Measurements from ENCODE around the gene CLEC1B. TPM values are rescaled to one million over a fixed set of nuclear protein-coding genes. Genes with fewer than 3 reads are reported as not detected.

Gene CLEC1B
- total RNA-seq, 1 donor from 2014 or later: not detected

DNA sequence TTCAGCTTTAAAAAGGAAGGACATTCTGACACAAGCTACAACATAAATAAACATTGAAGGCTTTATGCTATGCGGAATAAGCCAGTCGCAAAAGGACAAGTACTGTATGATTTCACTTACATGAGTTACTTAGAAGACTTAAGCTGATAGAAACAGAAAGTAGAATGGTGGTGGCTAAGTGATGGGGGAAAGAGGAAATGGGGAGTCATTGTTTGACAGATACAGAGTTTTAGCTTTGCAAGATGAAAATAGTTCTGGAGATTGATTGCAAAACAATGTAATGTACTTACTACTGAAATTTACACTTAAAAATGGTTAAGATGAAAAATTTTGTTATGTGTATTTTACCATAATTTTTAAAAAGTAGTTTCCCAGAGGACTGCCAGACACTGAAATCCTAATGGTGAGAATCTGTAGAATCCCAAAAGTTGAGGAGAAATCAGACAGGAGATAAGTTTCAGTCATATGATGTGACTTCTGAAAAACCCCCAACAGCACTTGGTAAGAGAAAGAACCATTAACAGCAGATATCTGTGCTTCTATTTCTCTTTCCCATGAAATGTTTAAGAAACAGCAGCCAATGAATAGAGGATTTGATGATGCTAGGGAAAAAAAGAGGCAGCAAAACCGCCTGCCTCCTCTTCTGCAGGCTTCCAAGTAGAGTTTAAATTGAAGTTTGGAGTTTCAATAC lies 50.2 kb downstream of the CLEC1B start:
- Histone ChIP-seq H4K20me1 (ENCODE audit: insufficient read depth, low read length) (no peaks in the 10 kb centered on the region), H2AFZ (ENCODE audit: low read depth, low read length) (no peak overlapping the region), H3K79me2 (ENCODE audit: insufficient read depth, low read length) (no peaks in the 10 kb centered on the region), H3K36me3 (ENCODE audit: insufficient read depth, low read length) (no peaks in the 10 kb centered on the region), H3K27me3 (ENCODE audit: insufficient read depth, low read length) (no peaks in the 10 kb centered on the region), H3K4me2 (ENCODE audit: low read length) (no peak overlapping the region), H3K4me1 (ENCODE audit: insufficient read depth, low read length) (no peaks in the 10 kb centered on the region), H3K9me3 (ENCODE audit: insufficient read depth, low read depth, low read length) (no peaks in the 10 kb centered on the region), H3K9ac (ENCODE audit: low read length) (no peak overlapping the region), H3K27ac (ENCODE audit: low read depth, low read length) (no peak overlapping the region), H3K4me3 (ENCODE audit: insufficient read depth, low read depth, low read length) (no peak overlapping the region)
- Mint-ChIP-seq H3K4me1 (ENCODE audit: low read depth, unreplicated experiment) (no peaks in the 10 kb centered on the region), H3K27ac (ENCODE audit: unreplicated experiment) (no peak overlapping the region), H3K27me3 (ENCODE audit: low read depth, unreplicated experiment) (no peaks in the 10 kb centered on the region), H3K9me3 (ENCODE audit: unreplicated experiment) (peaks cover 3% of the 10 kb centered on the region), H3K4me3 (ENCODE audit: unreplicated experiment) (no peak overlapping the region), H3K36me3 (ENCODE audit: low read depth, unreplicated experiment) (no peaks in the 10 kb centered on the region)
- FAIRE-seq (no peak), DNase-seq (ENCODE audit: low read depth) (no peak)
- TF ChIP-seq, protein P1, sequence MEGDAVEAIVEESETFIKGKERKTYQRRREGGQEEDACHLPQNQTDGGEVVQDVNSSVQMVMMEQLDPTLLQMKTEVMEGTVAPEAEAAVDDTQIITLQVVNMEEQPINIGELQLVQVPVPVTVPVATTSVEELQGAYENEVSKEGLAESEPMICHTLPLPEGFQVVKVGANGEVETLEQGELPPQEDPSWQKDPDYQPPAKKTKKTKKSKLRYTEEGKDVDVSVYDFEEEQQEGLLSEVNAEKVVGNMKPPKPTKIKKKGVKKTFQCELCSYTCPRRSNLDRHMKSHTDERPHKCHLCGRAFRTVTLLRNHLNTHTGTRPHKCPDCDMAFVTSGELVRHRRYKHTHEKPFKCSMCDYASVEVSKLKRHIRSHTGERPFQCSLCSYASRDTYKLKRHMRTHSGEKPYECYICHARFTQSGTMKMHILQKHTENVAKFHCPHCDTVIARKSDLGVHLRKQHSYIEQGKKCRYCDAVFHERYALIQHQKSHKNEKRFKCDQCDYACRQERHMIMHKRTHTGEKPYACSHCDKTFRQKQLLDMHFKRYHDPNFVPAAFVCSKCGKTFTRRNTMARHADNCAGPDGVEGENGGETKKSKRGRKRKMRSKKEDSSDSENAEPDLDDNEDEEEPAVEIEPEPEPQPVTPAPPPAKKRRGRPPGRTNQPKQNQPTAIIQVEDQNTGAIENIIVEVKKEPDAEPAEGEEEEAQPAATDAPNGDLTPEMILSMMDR (IDR thresholded peaks at IDR 0.05; ENCODE audit: insufficient read depth, low read depth, low read length): no peak
- no peak for TF ChIP-seq EZH2 (IDR thresholded peaks at IDR 0.05; ENCODE audit: insufficient read depth, low read length)

DNA sequence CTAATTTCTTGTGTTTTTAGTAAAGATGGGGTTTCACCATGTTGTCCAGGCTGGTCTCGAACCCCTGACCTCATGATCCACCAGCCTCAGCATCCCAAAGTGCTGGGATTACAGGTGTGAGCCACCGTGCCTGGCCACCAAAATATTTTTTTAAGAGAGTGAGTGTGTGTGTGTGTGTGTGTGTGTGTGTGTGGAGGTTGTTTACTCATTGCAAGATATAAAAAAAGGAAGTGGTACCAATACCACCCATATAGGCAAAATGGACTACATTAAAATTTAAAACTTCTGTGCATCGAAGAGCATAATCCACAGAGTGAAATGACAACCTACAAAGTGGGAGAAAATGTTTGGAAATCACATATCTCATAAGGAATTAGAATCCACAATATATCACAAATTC lies 51.2 kb downstream of the CLEC1B start:
- no peak for FAIRE-seq
- no peaks in the 10 kb centered on the region for H3K79me2 ChIP-seq (ENCODE audit: insufficient read depth, low read length)
- H3K4me2 ChIP-seq (ENCODE audit: low read length): no peak overlapping the region
- no peaks in the 10 kb centered on the region for H3K27me3 ChIP-seq (ENCODE audit: insufficient read depth, low read length)
- no peaks in the 10 kb centered on the region for H3K36me3 ChIP-seq (ENCODE audit: insufficient read depth, low read length)
- no peak overlapping the region for H3K27ac ChIP-seq (ENCODE audit: low read depth, low read length)
- Mint-ChIP-seq H3K27me3 (ENCODE audit: low read depth, unreplicated experiment) (no peaks in the 10 kb centered on the region), H3K9me3 (ENCODE audit: unreplicated experiment) (peaks cover 3% of the 10 kb centered on the region), H3K4me1 (ENCODE audit: low read depth, unreplicated experiment) (no peaks in the 10 kb centered on the region), H3K36me3 (ENCODE audit: low read depth, unreplicated experiment) (no peaks in the 10 kb centered on the region), H3K4me3 (ENCODE audit: unreplicated experiment) (no peak overlapping the region), H3K27ac (ENCODE audit: unreplicated experiment) (no peak overlapping the region)
- H3K4me3 ChIP-seq (ENCODE audit: insufficient read depth, low read depth, low read length): no peak overlapping the region
- TF ChIP-seq, protein P1 (IDR thresholded peaks at IDR 0.05; ENCODE audit: insufficient read depth, low read depth, low read length): no peak
- no peak for DNase-seq (ENCODE audit: low read depth)
- no peaks in the 10 kb centered on the region for H4K20me1 ChIP-seq (ENCODE audit: insufficient read depth, low read length)
- H2AFZ ChIP-seq (ENCODE audit: low read depth, low read length): no peak overlapping the region
- no peaks in the 10 kb centered on the region for H3K4me1 ChIP-seq (ENCODE audit: insufficient read depth, low read length)
- H3K9me3 ChIP-seq (ENCODE audit: insufficient read depth, low read depth, low read length): no peaks in the 10 kb centered on the region
- H3K9ac ChIP-seq (ENCODE audit: low read length): no peak overlapping the region

DNA sequence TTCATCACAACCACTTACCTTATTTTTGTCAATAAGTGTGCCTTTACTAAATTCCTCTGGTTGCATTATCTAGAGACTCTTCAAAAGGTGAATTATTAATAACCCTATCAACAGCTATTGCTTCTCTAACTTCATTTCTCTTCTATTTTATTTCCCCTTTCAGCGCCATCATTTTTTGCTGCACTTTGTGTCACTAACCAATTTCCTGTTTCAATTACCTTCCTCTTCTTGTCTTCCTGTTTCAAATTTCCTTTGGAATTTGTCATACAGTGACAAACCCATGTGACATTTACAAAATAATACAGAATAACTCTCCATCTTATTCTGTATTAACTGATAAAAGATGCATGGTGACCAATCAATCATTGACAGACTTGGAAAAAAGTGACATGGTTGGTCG lies 54.5 kb downstream of the CLEC1B start:
- H3K27ac ChIP-seq (ENCODE audit: low read depth, low read length): no peak overlapping the region
- H3K9ac ChIP-seq (ENCODE audit: low read length): no peak overlapping the region
- no peaks in the 10 kb centered on the region for H3K36me3 ChIP-seq (ENCODE audit: insufficient read depth, low read length)
- H3K79me2 ChIP-seq (ENCODE audit: insufficient read depth, low read length): no peaks in the 10 kb centered on the region
- no peaks in the 10 kb centered on the region for H4K20me1 ChIP-seq (ENCODE audit: insufficient read depth, low read length)
- H3K4me1 Mint-ChIP-seq (ENCODE audit: low read depth, unreplicated experiment): no peaks in the 10 kb centered on the region
- no peaks in the 10 kb centered on the region for H3K27me3 ChIP-seq (ENCODE audit: insufficient read depth, low read length)
- H3K27me3 Mint-ChIP-seq (ENCODE audit: low read depth, unreplicated experiment): no peaks in the 10 kb centered on the region
- DNase-seq (ENCODE audit: low read depth) (no peak), FAIRE-seq (no peak)
- TF ChIP-seq EZH2 (IDR thresholded peaks at IDR 0.05; ENCODE audit: insufficient read depth, low read length): no peak
- TF ChIP-seq, protein P1 (IDR thresholded peaks at IDR 0.05; ENCODE audit: insufficient read depth, low read depth, low read length): no peak
- H3K4me2 ChIP-seq (ENCODE audit: low read length): no peak overlapping the region
- no peak overlapping the region for H3K27ac Mint-ChIP-seq (ENCODE audit: unreplicated experiment)
- H3K4me1 ChIP-seq (ENCODE audit: insufficient read depth, low read length): no peaks in the 10 kb centered on the region
- H3K9me3 ChIP-seq (ENCODE audit: insufficient read depth, low read depth, low read length): no peaks in the 10 kb centered on the region
- peaks cover 3% of the 10 kb centered on the region for H3K9me3 Mint-ChIP-seq (ENCODE audit: unreplicated experiment)
- no peak overlapping the region for H2AFZ ChIP-seq (ENCODE audit: low read depth, low read length)
- no peaks in the 10 kb centered on the region for H3K36me3 Mint-ChIP-seq (ENCODE audit: low read depth, unreplicated experiment)
- no peak overlapping the region for H3K4me3 Mint-ChIP-seq (ENCODE audit: unreplicated experiment)
- H3K4me3 ChIP-seq (ENCODE audit: insufficient read depth, low read depth, low read length): no peak overlapping the region
